VCaP (cell line): ENCODE data around the gene RBM4B.

ENCODE experiments used
- H3K27ac ChIP-seq: fragments of 450-650 bp; 2 replicates; pipeline ENCODE4 v1.5.1; 2017
- CTCF ChIP-seq: fragments of 450-650 bp; conservative IDR thresholded peaks from 2 replicates; pipeline ENCODE4 v1.5.1; 2017; ENCODE audit warnings: mild to moderate bottlenecking, moderate library complexity

RBM4B gene

GRCh38 chr11:66689661-66690590 is 12.2 kb upstream of the RBM4B start:
- TF ChIP-seq CTCF: no peak
- no peak overlapping the region for H3K27ac ChIP-seq

- no peak for TF ChIP-seq CTCF
- H3K27ac ChIP-seq: no peak overlapping the region
Measured at GRCh38 chr11:66688561-66689534, 11.2 kb upstream of the RBM4B start.

GRCh38 chr11:66687831-66688281 is 10.2 kb upstream of the RBM4B start:
- no peak overlapping the region for H3K27ac ChIP-seq
- TF ChIP-seq CTCF: no peak

GRCh38 chr11:66686801-66687750 is 9.4 kb upstream of the RBM4B start:
- H3K27ac ChIP-seq: no peak overlapping the region
- TF ChIP-seq CTCF: no peak

GRCh38 chr11:66686100-66686785 is 8.6 kb upstream of the RBM4B start:
- no peak for TF ChIP-seq CTCF
- H3K27ac ChIP-seq: 0 out of 2 replicates have a peak overlapping the region, but pooled peaks have one; percentile 3

GRCh38 chr11:66685276-66686099 is 7.8 kb upstream of the RBM4B start:
- TF ChIP-seq CTCF: no peak
- no peak overlapping the region for H3K27ac ChIP-seq
